ENCODE data around the gene AQP12B.
"Not testable (repeated sequence)": the region's sequence is repeated elsewhere in the genome, so short reads cannot be mapped to it uniquely, and the experiment has no call there.

AQP12B gene

DNA sequence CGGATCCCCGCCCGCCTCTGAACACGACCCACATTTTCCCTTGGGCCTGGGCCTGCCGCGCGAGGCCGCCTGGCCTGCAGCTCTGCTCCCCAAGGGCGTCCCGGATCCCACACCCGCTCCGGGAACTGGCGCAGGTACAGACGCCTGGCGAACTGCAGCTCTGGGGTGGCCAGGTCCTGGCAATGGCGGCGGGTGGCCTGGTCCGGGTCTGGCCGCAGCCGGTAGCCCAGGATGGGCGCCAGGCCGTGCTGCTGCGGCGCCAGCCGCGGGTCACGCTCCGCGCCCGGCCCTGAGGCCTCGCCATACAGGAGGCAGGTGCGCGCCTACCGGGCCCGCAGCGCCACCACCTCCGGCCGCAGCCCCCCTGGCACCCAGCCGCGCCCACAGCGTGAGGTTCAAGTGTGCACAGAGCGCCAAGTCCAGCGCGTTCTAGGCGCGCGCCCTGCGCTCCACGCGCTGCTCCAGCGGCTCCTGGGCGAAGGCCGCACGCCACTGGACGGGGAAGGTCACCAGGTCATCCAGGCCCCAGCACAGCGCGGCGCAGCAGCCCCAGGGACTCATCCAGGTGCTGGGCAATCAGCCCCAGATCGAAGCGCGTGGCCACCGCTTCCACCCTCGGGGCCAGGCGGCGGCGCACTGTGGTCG is 18.5 kb upstream of the AQP12B start:
- no peak for DNase-seq (ENCODE audit: low read depth)

- DNase-seq (ENCODE audit: low read depth), result not testable (repeated sequence)
Measured at GRCh38 chr2:240700616-240701015, 17.9 kb upstream of the AQP12B start.

DNA sequence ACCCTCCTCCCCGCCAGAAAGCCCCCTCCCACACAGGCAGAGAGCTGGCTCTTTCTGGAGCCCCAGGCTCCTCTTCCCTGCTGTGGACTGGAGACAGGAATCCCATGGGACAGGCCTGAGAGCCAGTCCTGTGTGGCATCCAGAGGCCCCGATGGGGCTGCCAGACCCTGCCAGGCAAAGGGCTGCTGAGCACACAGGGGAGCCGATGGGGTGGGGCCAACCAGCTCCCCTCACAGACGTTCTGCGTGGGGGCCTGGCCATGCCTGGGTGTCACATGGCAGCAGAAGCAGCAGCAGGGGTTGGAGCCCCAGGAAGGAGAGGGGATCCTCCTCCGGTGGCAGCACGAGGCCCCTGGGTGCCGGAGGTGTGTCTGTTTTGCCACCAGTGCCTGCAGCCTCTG is 17.1 kb upstream of the AQP12B start:
- DNase-seq (ENCODE audit: low read depth), result not testable (repeated sequence)

DNA sequence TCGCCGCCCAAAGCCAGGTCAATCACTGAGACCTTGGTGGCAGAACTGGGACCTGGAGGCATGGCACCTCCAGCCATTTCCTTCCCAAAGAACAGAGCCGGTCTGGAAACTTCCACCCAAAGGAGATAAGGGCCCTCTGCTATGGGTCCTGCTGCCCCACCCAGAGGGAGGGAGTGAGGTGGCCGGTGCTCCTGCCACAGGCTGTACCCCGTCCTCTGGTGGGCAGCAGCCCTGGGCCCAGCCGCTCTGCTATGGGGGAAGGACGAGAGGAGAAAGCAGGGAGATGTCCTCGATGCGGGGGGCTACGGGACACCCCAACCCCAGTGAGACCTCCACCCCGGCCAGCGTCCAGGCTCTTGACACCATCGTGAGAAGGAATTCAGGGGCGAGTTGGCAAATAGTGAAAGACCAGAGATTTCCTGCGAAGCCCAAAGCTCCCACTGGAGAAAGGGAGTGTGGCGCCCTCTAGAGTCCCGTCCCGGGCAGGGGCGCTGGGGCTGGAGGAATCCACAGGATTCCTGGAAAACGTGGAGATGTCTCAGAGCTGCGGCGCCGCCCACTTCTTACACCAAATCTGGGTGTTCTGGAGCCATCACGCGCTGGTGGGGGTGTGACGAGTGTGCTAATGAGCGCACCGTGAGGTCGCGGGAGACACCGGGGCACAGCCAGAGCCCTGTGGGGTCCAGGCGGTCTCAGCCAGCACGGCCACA is 16.3 kb upstream of the AQP12B start:
- DNase-seq (ENCODE audit: low read depth), result not testable (repeated sequence)

- DNase-seq (ENCODE audit: low read depth), result not testable (repeated sequence)
Measured at GRCh38 chr2:240696469-240696868, 13.8 kb upstream of the AQP12B start.

GRCh38 chr2:240695593-240695992 is 12.9 kb upstream of the AQP12B start:
- not testable (repeated sequence) for DNase-seq (ENCODE audit: low read depth)

GRCh38 chr2:240694304-240694703 is 11.6 kb upstream of the AQP12B start:
- not testable (repeated sequence) for DNase-seq (ENCODE audit: low read depth)

DNA sequence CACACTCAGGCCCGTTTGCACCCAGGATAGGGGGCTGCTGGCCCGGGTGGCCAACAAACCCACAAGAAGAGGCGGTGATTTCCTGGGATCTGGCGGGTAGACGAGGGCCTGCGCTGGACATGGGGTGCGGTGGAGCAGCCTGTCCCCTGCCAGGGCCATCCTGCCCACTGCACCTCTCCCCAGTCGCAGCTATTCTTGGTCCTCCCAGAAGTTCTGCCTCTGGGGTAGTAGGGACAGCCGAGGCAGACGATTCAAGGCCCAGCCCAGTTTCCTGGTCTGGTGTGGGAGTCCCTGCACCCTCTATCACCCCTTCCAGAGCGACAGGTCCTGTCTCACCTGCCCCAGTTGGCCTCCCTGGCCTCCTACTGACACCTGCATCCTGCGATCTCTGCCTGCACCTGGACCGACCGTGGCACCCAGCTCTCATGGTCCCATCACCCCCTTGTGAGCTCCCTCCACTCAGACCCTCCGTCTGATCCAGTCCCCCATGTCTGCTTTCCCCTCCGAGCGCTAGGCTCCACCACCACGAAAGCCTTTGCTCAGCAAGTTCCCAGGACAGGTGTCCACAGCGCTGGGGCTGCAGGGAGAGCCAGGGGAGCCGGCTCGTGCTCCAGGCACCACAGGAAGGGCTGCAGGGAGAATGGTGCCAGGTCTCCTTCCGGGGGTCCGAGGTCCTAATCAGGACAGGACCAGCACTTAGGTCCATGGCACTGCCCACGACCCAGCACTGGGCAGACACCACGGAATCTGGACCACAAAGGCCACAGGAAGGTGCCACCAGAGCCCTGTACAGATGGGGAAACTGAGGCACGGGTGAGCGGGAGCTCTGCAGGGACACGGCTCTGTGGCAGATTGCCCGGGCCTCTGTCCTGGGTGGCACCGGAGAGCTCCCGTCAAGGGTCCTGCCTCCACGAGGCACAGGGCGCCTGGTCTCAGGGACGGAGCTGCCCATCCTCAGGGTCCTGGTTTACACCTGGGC is 10.2 kb upstream of the AQP12B start:
- DNase-seq (ENCODE audit: low read depth), result not testable (repeated sequence)

DNA sequence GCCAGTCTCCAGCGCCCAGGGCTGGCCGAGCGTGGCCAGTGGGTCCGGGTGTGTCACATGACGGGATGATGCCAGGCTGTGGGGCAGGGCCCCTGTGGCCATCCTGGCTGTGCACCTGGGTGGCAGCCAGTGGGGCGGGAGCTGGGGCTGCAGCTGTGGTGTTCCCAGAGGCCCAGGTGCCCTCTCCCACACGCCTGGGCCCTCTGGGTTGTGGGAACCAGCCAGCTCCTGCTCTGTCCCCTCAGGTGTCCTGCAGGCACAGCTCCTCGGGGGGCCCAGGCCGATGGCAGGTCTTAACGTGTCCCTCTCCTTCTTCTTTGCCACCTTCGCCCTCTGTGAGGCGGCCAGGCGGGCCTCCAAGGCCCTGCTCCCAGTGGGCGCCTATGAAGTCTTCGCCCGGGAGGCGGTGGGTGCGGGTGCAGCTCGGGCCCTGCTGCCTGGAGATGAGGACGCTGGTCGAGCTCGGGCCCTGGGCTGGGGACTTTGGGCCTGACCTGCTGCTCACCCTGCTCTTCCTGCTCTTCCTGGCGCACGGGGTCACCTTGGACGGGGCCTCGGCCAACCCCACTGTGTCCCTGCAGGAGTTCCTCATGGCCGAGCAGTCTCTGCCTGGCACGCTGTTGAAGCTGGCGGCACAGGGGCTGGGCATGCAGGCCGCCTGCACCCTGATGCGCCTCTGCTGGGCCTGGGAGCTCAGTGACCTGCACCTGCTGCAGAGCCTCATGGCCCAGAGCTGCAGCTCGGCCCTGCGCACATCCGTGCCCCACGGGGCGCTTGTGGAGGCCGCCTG is 9.1 kb upstream of the AQP12B start, which contains the start of gene AQP12A:
Gene AQP12A, plus strand, starts transcription at position 236 of the 790 bp plus-strand sequence. Its CDS starts 48 bp downstream, at position 284.
- not testable (repeated sequence) for DNase-seq (ENCODE audit: low read depth)

DNA sequence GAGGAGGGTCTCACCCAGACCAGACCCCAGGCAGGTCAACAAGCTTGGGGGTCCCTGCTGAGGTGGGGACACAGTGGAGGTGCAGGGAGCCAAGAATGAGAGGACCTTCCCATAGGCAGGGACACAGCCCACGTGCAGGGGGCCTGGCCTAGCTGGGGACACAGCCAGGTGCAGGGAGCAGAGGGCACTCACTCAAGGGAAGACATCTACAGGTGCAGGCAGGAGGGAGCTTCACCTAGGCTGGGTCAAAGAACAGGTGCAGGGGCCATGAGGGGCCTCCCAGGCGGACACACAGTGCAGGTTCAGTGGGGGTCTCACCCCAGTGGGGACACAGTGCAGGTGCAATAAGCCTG is 8.4 kb upstream of the AQP12B start:
- not testable (repeated sequence) for DNase-seq (ENCODE audit: low read depth)

GRCh38 chr2:240690421-240691074 is 7.9 kb upstream of the AQP12B start:
- not testable (repeated sequence) for DNase-seq (ENCODE audit: low read depth)

GRCh38 chr2:240689975-240690374 is 7.3 kb upstream of the AQP12B start:
- DNase-seq (ENCODE audit: low read depth), result no peak

GRCh38 chr2:240688553-240688919 is 5.9 kb upstream of the AQP12B start:
- no peak for DNase-seq (ENCODE audit: low read depth)

DNA sequence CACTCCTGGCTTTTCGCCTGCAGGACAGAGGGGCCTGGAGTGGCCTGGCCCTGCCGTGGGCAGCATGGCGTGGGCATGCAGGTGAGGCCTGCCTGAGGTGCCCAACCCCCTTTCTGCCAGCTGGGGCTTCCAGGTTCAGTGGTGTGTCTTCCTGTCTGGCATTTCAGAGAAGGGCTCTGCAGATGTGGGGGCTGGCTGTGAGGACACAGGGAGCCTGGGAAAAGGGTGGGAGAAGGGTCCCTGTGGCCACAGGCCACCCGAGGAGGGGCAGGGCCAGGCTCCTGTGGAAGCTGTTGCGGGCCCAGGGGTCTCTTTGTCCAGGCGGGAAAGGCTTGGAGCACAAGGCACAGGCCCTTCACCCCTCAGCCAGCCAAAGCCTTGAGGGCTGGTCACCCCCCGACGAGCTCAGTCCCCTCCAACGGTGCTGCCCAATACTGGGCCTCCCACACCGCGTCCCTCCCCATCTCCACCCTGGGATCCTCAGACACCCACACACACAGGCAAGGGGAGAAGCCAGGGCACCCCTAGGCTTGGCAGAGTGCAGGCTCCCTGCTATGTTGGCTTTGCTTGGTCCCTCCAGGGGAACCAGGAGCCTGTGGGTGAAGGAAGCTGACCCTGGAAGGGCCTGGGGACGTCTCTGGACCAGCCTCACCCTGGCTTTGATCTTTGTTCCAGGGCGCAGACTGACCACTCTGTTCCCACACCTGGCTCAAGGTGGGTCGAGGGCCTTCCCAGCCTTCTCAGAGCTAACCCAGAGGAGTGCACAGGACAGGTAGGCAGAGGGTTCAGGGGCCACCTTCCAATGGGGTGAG is 5.3 kb upstream of the AQP12B start:
- DNase-seq (ENCODE audit: low read depth), result no peak

DNA sequence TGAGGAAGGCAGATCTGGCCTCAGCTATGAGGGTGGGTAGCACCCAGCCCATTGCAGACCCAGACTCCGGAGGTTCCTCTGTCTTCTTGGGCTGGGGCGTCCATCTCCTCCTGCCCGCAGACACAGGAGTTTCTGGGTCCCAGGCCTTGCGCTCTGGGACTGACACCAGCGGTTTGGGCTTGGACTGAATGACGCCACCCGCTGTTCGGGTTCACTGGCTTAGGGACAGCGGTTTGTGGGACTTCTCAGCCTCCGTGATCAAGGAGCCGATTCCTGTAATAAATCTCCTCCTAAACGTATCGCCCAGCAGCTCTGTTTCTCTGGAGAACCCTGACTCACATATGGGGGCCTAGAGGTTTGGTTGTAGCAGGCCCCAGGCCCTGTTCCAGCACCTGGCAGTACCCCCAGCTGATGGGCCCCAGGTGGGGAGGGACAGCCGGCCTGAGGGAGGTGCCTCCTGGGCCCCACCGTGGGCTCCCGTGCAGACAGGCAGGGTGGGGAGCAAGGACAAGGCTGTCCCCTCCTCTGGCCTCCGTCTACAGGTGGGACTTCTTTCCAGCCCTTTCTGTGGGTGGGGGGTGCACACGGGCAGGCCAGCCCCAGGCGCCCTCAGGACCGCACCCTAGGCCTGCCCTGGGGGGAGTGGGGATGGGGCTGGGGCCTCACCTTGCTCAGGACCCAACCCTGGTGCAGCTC is 4.5 kb upstream of the AQP12B start:
- DNase-seq (ENCODE audit: low read depth), result no peak

DNA sequence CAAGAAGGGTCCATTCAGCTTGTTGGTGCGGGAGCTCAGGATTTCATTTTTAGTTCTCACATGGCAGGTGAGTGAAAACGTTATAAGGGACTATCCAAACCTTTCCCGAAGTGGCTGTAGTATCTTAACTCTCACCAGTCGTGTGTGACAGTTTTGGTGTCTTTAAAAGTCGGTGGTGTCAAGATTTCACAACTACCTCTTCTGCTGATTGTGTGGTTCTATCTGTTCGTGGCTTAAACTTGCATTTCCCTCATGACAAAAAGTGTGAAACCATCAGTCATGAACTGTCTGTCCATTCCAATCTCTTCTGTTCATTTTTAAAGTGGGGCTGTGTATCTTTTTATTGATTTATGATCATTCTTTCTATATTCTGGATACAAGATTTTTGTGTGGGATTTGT is 3.8 kb upstream of the AQP12B start:
- no peak for DNase-seq (ENCODE audit: low read depth)

DNA sequence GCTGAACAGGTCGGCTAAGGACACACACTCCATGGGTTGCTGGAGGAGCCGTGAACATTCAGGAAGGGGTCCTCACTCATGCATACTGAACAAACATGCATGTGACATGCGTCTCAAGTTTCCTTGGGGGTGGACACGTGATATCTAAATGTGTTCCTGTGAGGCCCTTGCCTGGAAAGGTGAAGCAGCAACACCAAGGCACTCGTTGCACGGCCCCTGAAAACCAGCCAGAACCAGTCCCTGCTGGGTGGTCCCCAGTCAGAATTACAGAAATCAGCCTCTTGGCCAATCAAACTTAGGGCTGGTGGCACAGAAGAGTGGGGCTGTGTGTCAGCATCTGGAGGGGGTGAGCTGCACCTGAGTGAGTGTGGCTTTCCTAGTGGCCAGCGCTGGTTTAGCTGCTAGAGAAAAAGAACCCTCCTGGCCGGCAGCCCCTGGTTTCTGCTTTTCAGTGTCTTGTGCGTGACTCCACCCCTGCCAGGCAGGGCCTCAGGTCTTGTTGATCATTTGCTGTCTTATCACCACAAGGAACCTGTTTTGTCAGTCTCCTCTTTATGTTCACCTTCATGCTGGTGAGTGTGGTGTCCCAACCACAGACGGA is 3.2 kb upstream of the AQP12B start:
- no peak for DNase-seq (ENCODE audit: low read depth)

GRCh38 chr2:240683980-240684728 is 1.5 kb upstream of the AQP12B start:
- not testable (repeated sequence) for DNase-seq (ENCODE audit: low read depth)
